ENCODE results near the gene SUMO4.

The SUMO4 gene

GRCh38 chr6:149410557-149410956 is 10.5 kb downstream of the SUMO4 start:
- TF ChIP-seq PPARA (CRISPR knock-in tag; IDR thresholded peaks at IDR 0.05; ENCODE audit: borderline replicate concordance) (no peak), OSR1 (CRISPR knock-in tag; IDR thresholded peaks at IDR 0.05) (no peak), GLIS3 (CRISPR knock-in tag; IDR thresholded peaks at IDR 0.05) (no peak), TCF4 (CRISPR knock-in tag; IDR thresholded peaks at IDR 0.05; ENCODE audit: borderline replicate concordance) (no peak), CSDC2 (CRISPR knock-in tag; IDR thresholded peaks at IDR 0.05) (no peak)
- no peak for ATAC-seq

GRCh38 chr6:149414009-149414408 is 13.9 kb downstream of the SUMO4 start:
- ATAC-seq, result no peak

GRCh38 chr6:149414821-149415220 is 14.8 kb downstream of the SUMO4 start:
- ATAC-seq, result no peak
- TF ChIP-seq ZFP30 (CRISPR knock-in tag; IDR thresholded peaks at IDR 0.05) (no peak), ZNF8 (CRISPR knock-in tag; IDR thresholded peaks at IDR 0.05) (no peak), RARB (CRISPR knock-in tag; IDR thresholded peaks at IDR 0.05) (no peak), CSDC2 (CRISPR knock-in tag; IDR thresholded peaks at IDR 0.05) (no peak), ZFP3 (CRISPR knock-in tag; IDR thresholded peaks at IDR 0.05) (no peak), TSHZ2 (CRISPR knock-in tag; IDR thresholded peaks at IDR 0.05) (no peak), CREB5 (CRISPR knock-in tag; IDR thresholded peaks at IDR 0.05; ENCODE audit: low read depth) (no peak), ZNF565 (CRISPR knock-in tag; conservative IDR thresholded peaks at IDR 0.05; ENCODE audit: low read depth) (no peak), GLIS3 (CRISPR knock-in tag; IDR thresholded peaks at IDR 0.05) (no peak), ZNF70 (CRISPR knock-in tag; IDR thresholded peaks at IDR 0.05) (no peak), TOX (CRISPR knock-in tag; IDR thresholded peaks at IDR 0.05; ENCODE audit: borderline replicate concordance) (no peak), PPARA (CRISPR knock-in tag; IDR thresholded peaks at IDR 0.05; ENCODE audit: borderline replicate concordance) (no peak), ZC3H10 (CRISPR knock-in tag; IDR thresholded peaks at IDR 0.05) (no peak), POU6F1 (CRISPR knock-in tag; IDR thresholded peaks at IDR 0.05; ENCODE audit: borderline replicate concordance, low read depth) (no peak), ISL1 (CRISPR knock-in tag; IDR thresholded peaks at IDR 0.05) (no peak), ARNTL (CRISPR knock-in tag; IDR thresholded peaks at IDR 0.05; ENCODE audit: borderline replicate concordance, low read depth) (no peak)

More at GRCh38 chr6:149414009-149414408, 13.9 kb downstream of the SUMO4 start:
- no peak for TF ChIP-seq PATZ1 (CRISPR knock-in tag; IDR thresholded peaks at IDR 0.05; ENCODE audit: borderline replicate concordance)

- no peak for ATAC-seq
- TF ChIP-seq ZNF70 (CRISPR knock-in tag; IDR thresholded peaks at IDR 0.05) (no peak), ZC3H10 (CRISPR knock-in tag; IDR thresholded peaks at IDR 0.05) (no peak), ISL1 (CRISPR knock-in tag; IDR thresholded peaks at IDR 0.05) (no peak), ZFP30 (CRISPR knock-in tag; IDR thresholded peaks at IDR 0.05) (no peak), RARB (CRISPR knock-in tag; IDR thresholded peaks at IDR 0.05) (no peak), TOX (CRISPR knock-in tag; IDR thresholded peaks at IDR 0.05; ENCODE audit: borderline replicate concordance) (no peak), ZNF565 (CRISPR knock-in tag; conservative IDR thresholded peaks at IDR 0.05; ENCODE audit: low read depth) (no peak), TSHZ2 (CRISPR knock-in tag; IDR thresholded peaks at IDR 0.05) (no peak), POU6F1 (CRISPR knock-in tag; IDR thresholded peaks at IDR 0.05; ENCODE audit: borderline replicate concordance, low read depth) (no peak), CREB5 (CRISPR knock-in tag; IDR thresholded peaks at IDR 0.05; ENCODE audit: low read depth) (no peak), ZNF8 (CRISPR knock-in tag; IDR thresholded peaks at IDR 0.05) (no peak), CSDC2 (CRISPR knock-in tag; IDR thresholded peaks at IDR 0.05) (no peak)
Observed at GRCh38 chr6:149419696-149420404, 19.8 kb downstream of the SUMO4 start.

Measured in SK-N-SH treated with all-trans-retinoic acid at 6 μM for 48 hours (cell line).